Breast epithelium (tissue), 3 donors: ENCODE results near the gene SLC16A6. TPM values are rescaled to one million over a fixed set of nuclear protein-coding genes. Genes with fewer than 3 reads are reported as not detected.

Experiments used
- total RNA-seq, 3 donors: library from RNA; depleted of rRNA; stranded (reverse); fragments of >200 nt; gene quantifications; one replicate each; pipeline ENCODE4 v1.1.0, GENCODE V29; 2016

SLC16A6 gene
- total RNA-seq, 3 donors from 2014 or later: 0.64 to 4.1 (median 2.3) TPM

Other genes starting within 250 kb of the SLC16A6 start
- gene AMZ2, start 43.1 kb downstream of the SLC16A6 start, total RNA-seq: 10 to 100 TPM; 36.7 to 94.9 (median 48.3) TPM
- gene ARSG, start 368 bp upstream of the SLC16A6 start, total RNA-seq: 10 to 100 TPM in 1 of 3 donors, 1 to 10 TPM in 2; 9.3 to 14.8 (median 9.5) TPM
- 10 to 100 TPM; 65.1 to 83.6 (median 70.9) TPM for gene WIPI1, start 166.4 kb upstream of the SLC16A6 start, total RNA-seq
- gene PRKAR1A, start 221.3 kb upstream of the SLC16A6 start, total RNA-seq: 100 to 1,000 TPM; 331 to 432 (median 409) TPM